SK-N-SH (cell line): Measurements from ENCODE around the gene PPP2R3B.

Experiments used
- CHD2 ChIP-seq: fragments of 150-350 bp; IDR thresholded peaks from 2 replicates; pipeline ENCODE4 v1.6.1; 2018; ENCODE audit warnings: low read length; ENCODE audit not compliant: partially characterized antibody
- FOXJ3 ChIP-seq: sonication (generic); formaldehyde crosslinking; IDR thresholded peaks from 2 replicates; pipeline ENCODE4 v1.5.1; 2020; ENCODE audit warnings: mild to moderate bottlenecking, missing genetic modification reagents
- FOXM1 ChIP-seq: IDR thresholded peaks from 2 replicates; pipeline ENCODE4 v1.4.0; 2012; ENCODE audit warnings: low read depth, mild to moderate bottlenecking
- GABPA ChIP-seq: IDR thresholded peaks from 2 replicates; pipeline ENCODE4 v1.4.0; 2012; ENCODE audit warnings: low read depth, mild to moderate bottlenecking
- SMC3 ChIP-seq: IDR thresholded peaks from 2 replicates; pipeline ENCODE4 v1.6.1; 2012; ENCODE audit warnings: low read depth, low read length, improper control_type of control experiment
- TCF12 ChIP-seq: IDR thresholded peaks from 2 replicates; pipeline ENCODE4 v1.4.0; 2012
- YY1 ChIP-seq: IDR thresholded peaks from 2 replicates; pipeline ENCODE4 v1.4.0; 2012; ENCODE audit warnings: low read depth, mild to moderate bottlenecking
- TF ChIP-seq, protein P1 (sequence below): fragments of 200-600 bp; sonication (generic); IDR thresholded peaks from 2 replicates; pipeline ENCODE4 v1.6.1; 2017; ENCODE audit warnings: antibody characterized with exemption, mild to moderate bottlenecking, moderate library complexity
- TF ChIP-seq, protein P2 (sequence below): IDR thresholded peaks from 2 replicates; pipeline ENCODE4; 2012

DNA sequence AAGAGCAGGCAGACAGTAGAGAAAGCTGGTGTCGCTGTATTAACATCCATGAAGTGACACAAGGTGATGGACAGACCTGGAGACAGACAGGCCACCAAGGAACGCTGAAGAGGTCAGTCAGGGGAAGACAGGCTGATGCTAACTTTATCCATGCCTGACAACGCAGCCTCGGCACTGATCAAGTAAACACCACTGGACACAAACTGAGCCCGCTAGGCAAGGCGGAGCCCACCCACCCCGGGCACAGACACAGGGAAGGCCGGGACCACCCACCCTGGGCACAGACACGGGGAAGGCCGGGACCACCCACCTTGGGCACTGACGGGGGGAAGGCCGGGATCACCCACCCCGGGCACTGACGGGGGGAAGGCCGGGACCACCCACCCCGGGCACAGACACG is 18.8 kb downstream of the PPP2R3B start:
- TF ChIP-seq TCF12 (no peak), SMC3 (no peak), CHD2 (no peak), YY1 (no peak), GABPA (no peak), FOXM1 (no peak), FOXJ3 (CRISPR knock-in tag) (no peak)
- TF ChIP-seq, protein P1, sequence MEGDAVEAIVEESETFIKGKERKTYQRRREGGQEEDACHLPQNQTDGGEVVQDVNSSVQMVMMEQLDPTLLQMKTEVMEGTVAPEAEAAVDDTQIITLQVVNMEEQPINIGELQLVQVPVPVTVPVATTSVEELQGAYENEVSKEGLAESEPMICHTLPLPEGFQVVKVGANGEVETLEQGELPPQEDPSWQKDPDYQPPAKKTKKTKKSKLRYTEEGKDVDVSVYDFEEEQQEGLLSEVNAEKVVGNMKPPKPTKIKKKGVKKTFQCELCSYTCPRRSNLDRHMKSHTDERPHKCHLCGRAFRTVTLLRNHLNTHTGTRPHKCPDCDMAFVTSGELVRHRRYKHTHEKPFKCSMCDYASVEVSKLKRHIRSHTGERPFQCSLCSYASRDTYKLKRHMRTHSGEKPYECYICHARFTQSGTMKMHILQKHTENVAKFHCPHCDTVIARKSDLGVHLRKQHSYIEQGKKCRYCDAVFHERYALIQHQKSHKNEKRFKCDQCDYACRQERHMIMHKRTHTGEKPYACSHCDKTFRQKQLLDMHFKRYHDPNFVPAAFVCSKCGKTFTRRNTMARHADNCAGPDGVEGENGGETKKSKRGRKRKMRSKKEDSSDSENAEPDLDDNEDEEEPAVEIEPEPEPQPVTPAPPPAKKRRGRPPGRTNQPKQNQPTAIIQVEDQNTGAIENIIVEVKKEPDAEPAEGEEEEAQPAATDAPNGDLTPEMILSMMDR = no peak
- TF ChIP-seq, protein P2, sequence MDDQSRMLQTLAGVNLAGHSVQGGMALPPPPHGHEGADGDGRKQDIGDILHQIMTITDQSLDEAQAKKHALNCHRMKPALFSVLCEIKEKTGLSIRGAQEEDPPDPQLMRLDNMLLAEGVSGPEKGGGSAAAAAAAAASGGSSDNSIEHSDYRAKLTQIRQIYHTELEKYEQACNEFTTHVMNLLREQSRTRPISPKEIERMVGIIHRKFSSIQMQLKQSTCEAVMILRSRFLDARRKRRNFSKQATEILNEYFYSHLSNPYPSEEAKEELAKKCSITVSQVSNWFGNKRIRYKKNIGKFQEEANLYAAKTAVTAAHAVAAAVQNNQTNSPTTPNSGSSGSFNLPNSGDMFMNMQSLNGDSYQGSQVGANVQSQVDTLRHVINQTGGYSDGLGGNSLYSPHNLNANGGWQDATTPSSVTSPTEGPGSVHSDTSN = no peak
